ENCODE results near the gene FBLN1.
"Not testable (repeated sequence)": the region's sequence is repeated elsewhere in the genome, so short reads cannot be mapped to it uniquely, and the experiment has no call there.

FBLN1 gene

GRCh38 chr22:45502215-45503049, at the start of gene FBLN1:
FBLN1 (plus strand) TSS chr22:45502883; CDS start chr22:45502986, 103 bp downstream.
- no peak for DNase-seq

- DNase-seq: no peak
These were observed 48.9 kb upstream of the FBLN1 start for GRCh38 chr22:45453764-45454163.

GRCh38 chr22:45454275-45454674, 48.4 kb upstream of the FBLN1 start:
- DNase-seq: no peak

GRCh38 chr22:45455212-45455611, 47.5 kb upstream of the FBLN1 start:
- no peak for DNase-seq

- DNase-seq: no peak
These were observed 47.1 kb upstream of the FBLN1 start for GRCh38 chr22:45455621-45456020.

- no peak for DNase-seq
These were observed 45.9 kb upstream of the FBLN1 start for GRCh38 chr22:45456811-45457210.

GRCh38 chr22:45458532-45458931, 44.2 kb upstream of the FBLN1 start:
- DNase-seq: no peak

- no peak for DNase-seq
These were observed 43.4 kb upstream of the FBLN1 start for GRCh38 chr22:45459235-45459634.

- DNase-seq: no peak
These were observed 42.2 kb upstream of the FBLN1 start for GRCh38 chr22:45460288-45461109.

GRCh38 chr22:45462034-45462655, 40.5 kb upstream of the FBLN1 start:
- DNase-seq: no peak

- DNase-seq: not testable (repeated sequence)
These were observed 39.0 kb upstream of the FBLN1 start for GRCh38 chr22:45463691-45464090.

GRCh38 chr22:45465633-45466032, 37.0 kb upstream of the FBLN1 start:
- no peak for DNase-seq

- DNase-seq: no peak
These were observed 33.8 kb upstream of the FBLN1 start for GRCh38 chr22:45468872-45469271.

- DNase-seq: no peak
These were observed 33.2 kb upstream of the FBLN1 start for GRCh38 chr22:45469281-45470073.

GRCh38 chr22:45470871-45471270, 31.8 kb upstream of the FBLN1 start:
- DNase-seq: no peak

- DNase-seq: no peak
These were observed 30.3 kb upstream of the FBLN1 start for GRCh38 chr22:45472426-45472825.

GRCh38 chr22:45473626-45474237, 29.0 kb upstream of the FBLN1 start:
- DNase-seq: no peak

- DNase-seq: no peak
These were observed 27.5 kb upstream of the FBLN1 start for GRCh38 chr22:45475063-45475747.

- DNase-seq: no peak
These were observed 26.7 kb upstream of the FBLN1 start for GRCh38 chr22:45475851-45476514.

- no peak for DNase-seq
These were observed 25.9 kb upstream of the FBLN1 start for GRCh38 chr22:45476814-45477213.
